Peyer's patch (tissue), 4 donors: ENCODE measurements around the gene PLA2G2F.

Source experiments
- CTCF ChIP-seq, 6 experiments: fragments of 450-650 bp in 4 of 6; fragments of 200-600 bp in 2 of 6; sonication (generic) in 1 of 6; IDR thresholded peaks; one replicate each; pipeline ENCODE4 v1.5.1; 2017 to 2019; ENCODE audit warnings: antibody characterized with exemption in 6 of 6, mild to moderate bottlenecking in 3 of 6, moderate library complexity in 1 of 6
- POLR2A ChIP-seq, 2 donors: fragments of 450-650 bp; IDR thresholded peaks; one replicate each; pipeline ENCODE4 v1.5.1; 2017; ENCODE audit warnings: antibody characterized with exemption in 2 of 2, mild to moderate bottlenecking in 2 of 2, moderate library complexity in 2 of 2

- TF ChIP-seq CTCF (IDR thresholded peaks at IDR 0.05) (no peak), POLR2A (IDR thresholded peaks at IDR 0.05) (no peak)
These were observed 30.8 kb downstream of the PLA2G2F start for GRCh38 chr1:20169932-20170331.
